Suprapubic skin (tissue), 4 donors: ENCODE results near the gene GRIK4.

Experiments
- CTCF ChIP-seq, 2 donors: fragments of 200-600 bp in 1 of 2; fragments of 450-650 bp in 1 of 2; sonication (generic) in 1 of 2; IDR thresholded peaks; one replicate each; pipeline ENCODE4 v1.5.1; 2016 to 2019; ENCODE audit warnings: antibody characterized with exemption in 2 of 2, mild to moderate bottlenecking in 1 of 2, moderate library complexity in 1 of 2
- EP300 ChIP-seq: sonication (generic); formaldehyde crosslinking; IDR thresholded peaks from one replicate; pipeline ENCODE4 v1.6.1; 2017; ENCODE audit warnings: antibody characterized with exemption
- POLR2A ChIP-seq, 2 donors: fragments of 450-650 bp; IDR thresholded peaks; one replicate each; pipeline ENCODE4 v1.6.1; 2017; ENCODE audit warnings: antibody characterized with exemption in 2 of 2, mild to moderate bottlenecking in 2 of 2, moderate library complexity in 2 of 2
- POLR2AphosphoS5 ChIP-seq, 3 donors: sonication (generic); formaldehyde crosslinking; IDR thresholded peaks; one replicate each; pipeline ENCODE4 v1.6.1; 2017; ENCODE audit warnings: antibody characterized with exemption in 3 of 3

GRCh38 chr11:120937501-120937900, 426.0 kb downstream of the GRIK4 start:
- no peak for TF ChIP-seq CTCF (IDR thresholded peaks at IDR 0.05)
- no peak for TF ChIP-seq POLR2AphosphoS5 (IDR thresholded peaks at IDR 0.05)
- TF ChIP-seq POLR2A (IDR thresholded peaks at IDR 0.05) = no peak
- no peak for TF ChIP-seq EP300
